PC-9 (cell line): ENCODE data around the gene LUC7L3. TPM values are rescaled to one million over a fixed set of nuclear protein-coding genes. Genes with fewer than 3 reads are reported as not detected.

Experiments used
- BruUV-seq: library from RNA; stranded (reverse); fragments of 400-500 nt; replicated peaks from 2 replicates; lab custom pipeline; 2021; lab: Mats Ljungman, UMichigan
- CTCF ChIA-PET: fragments of 300-600 bp; sonication (Branson Sonifier 250); formaldehyde crosslinking; loops from one replicate; lab custom pipeline; 2022; ENCODE audit warnings: antibody characterized with exemption; lab: Charles Lee
- POLR2A ChIA-PET: fragments of 300-600 bp; sonication (Branson Sonifier 250); formaldehyde crosslinking; loops from one replicate; lab custom pipeline; 2022; ENCODE audit warnings: antibody characterized with exemption; ENCODE audit not compliant: unreplicated experiment; lab: Charles Lee
- DNase-seq, 2 experiments: peaks; one replicate each; pipeline versions ENCODE4 v3.0.0 to v3.0.0-alpha.2; 2015 to 2022; ENCODE audit warnings: mixed read lengths in 1 of 2
- H2AFZ ChIP-seq: fragments of 200-600 bp; sonication (generic); 2 replicates; pipeline ENCODE4 v1.8.1; 2017; ENCODE audit warnings: antibody characterized with exemption
- H3F3A ChIP-seq: fragments of 200-600 bp; sonication (generic); 2 replicates; pipeline ENCODE4 v1.8.1; 2017; ENCODE audit warnings: antibody characterized with exemption, mild to moderate bottlenecking, low read depth; ENCODE audit not compliant: insufficient read depth
- H3K27ac ChIP-seq: fragments of 200-600 bp; sonication (generic); 2 replicates; pipeline ENCODE4 v1.6.1; 2016; ENCODE audit warnings: mixed run types
- H3K27me3 ChIP-seq: fragments of 200-600 bp; sonication (generic); 2 replicates; pipeline ENCODE4 v1.6.1; 2016; ENCODE audit warnings: low read depth, mixed run types; ENCODE audit not compliant: insufficient read depth
- H3K36me3 ChIP-seq: fragments of 200-600 bp; sonication (generic); 2 replicates; pipeline ENCODE4 v1.6.1; 2016; ENCODE audit warnings: low read depth, mixed run types
- H3K4me1 ChIP-seq: fragments of 200-600 bp; sonication (generic); replicated peaks from 2 replicates; pipeline ENCODE4 v1.6.1; 2016; ENCODE audit warnings: mixed run types; ENCODE audit not compliant: insufficient read depth
- H3K4me2 ChIP-seq: fragments of 200-600 bp; sonication (generic); 2 replicates; pipeline ENCODE4 v1.6.1; 2017; ENCODE audit warnings: mixed run types
- H3K4me3 ChIP-seq: fragments of 200-600 bp; sonication (generic); 2 replicates; pipeline ENCODE4 v1.6.1; 2016; ENCODE audit warnings: mixed run types
- H3K79me2 ChIP-seq: fragments of 200-600 bp; sonication (generic); 2 replicates; pipeline ENCODE4 v1.6.1; 2017; ENCODE audit warnings: low read depth, mixed run types
- H3K9me2 ChIP-seq: fragments of 200-600 bp; sonication (generic); 2 replicates; pipeline ENCODE4 v1.8.1; 2017; ENCODE audit warnings: mild to moderate bottlenecking; ENCODE audit not compliant: insufficient read depth
- H3K9me3 ChIP-seq: fragments of 200-600 bp; sonication (generic); 2 replicates; pipeline ENCODE4 v1.8.1; 2016; ENCODE audit warnings: low read depth; ENCODE audit not compliant: insufficient read depth
- H4K20me1 ChIP-seq: fragments of 200-600 bp; sonication (generic); 2 replicates; pipeline ENCODE4 v1.8.1; 2017; ENCODE audit not compliant: insufficient read depth
- CTCF ChIP-seq: fragments of 200-600 bp; sonication (generic); conservative IDR thresholded peaks from 2 replicates; pipeline ENCODE4 v1.6.1; 2017; ENCODE audit warnings: mixed run types, antibody characterized with exemption, mild to moderate bottlenecking, moderate library complexity
- EZH2 ChIP-seq: fragments of 200-600 bp; sonication (generic); IDR thresholded peaks from 2 replicates; pipeline ENCODE4 v1.8.0; 2017; ENCODE audit warnings: antibody characterized with exemption, low read depth
- intact Hi-C: fragments of 100-400 bp; cut with micrococcal nuclease; formaldehyde crosslinking; loops from one replicate; pipeline ENCODE4 v1.10.0; 2022; ENCODE audit not compliant: unreplicated experiment
- total RNA-seq: library from RNA; stranded (reverse); gene quantifications from 2 replicates; pipeline ENCODE4 v1.2.3, GENCODE V29; 2021

Gene LUC7L3
- total RNA-seq, 1 experiment from 2014 or later: 147 TPM

- POLR2A ChIA-PET: no interaction called here
- CTCF ChIA-PET: no interaction called here
- no peak for DNase-seq
Measured at GRCh38 chr17:50676065-50676975, 43.1 kb upstream of the LUC7L3 start.

GRCh38 chr17:50677851-50678375 is 41.5 kb upstream of the LUC7L3 start:
- H3K4me1 ChIP-seq: peaks cover 2% of the 10 kb centered on the region; the same call in 1 of the 2 replicates
- DNase-seq: no peak
- POLR2A ChIA-PET: no interaction called here
- no TSS peak for BruUV-seq
- peaks cover 80% of the 10 kb centered on the region for H3F3A ChIP-seq
- H2AFZ ChIP-seq: no peak overlapping the region
- no peak overlapping the region for H3K4me2 ChIP-seq
- H3K9me2 ChIP-seq: no peaks in the 10 kb centered on the region
- no peaks in the 10 kb centered on the region for H4K20me1 ChIP-seq
- H3K9me3 ChIP-seq: no peaks in the 10 kb centered on the region
- no peak overlapping the region for H3K4me3 ChIP-seq
- TF ChIP-seq EZH2 (no peak), CTCF (no peak)
- H3K27me3 ChIP-seq: no peaks in the 10 kb centered on the region
- H3K36me3 ChIP-seq: peaks cover 80% of the 10 kb centered on the region
- CTCF ChIA-PET: no interaction called here
- no peaks in the 10 kb centered on the region for H3K79me2 ChIP-seq
- intact Hi-C loops: no loop called here
- no peak overlapping the region for H3K27ac ChIP-seq

More at GRCh38 chr17:50676065-50676975, 43.1 kb upstream of the LUC7L3 start:
- H2AFZ ChIP-seq: no peak overlapping the region
- no peak overlapping the region for H3K27ac ChIP-seq
- H3K36me3 ChIP-seq: peaks cover 79% of the 10 kb centered on the region
- H3K4me2 ChIP-seq: no peak overlapping the region
- H3K4me1 ChIP-seq: peaks cover 9% of the 10 kb centered on the region
- H3K79me2 ChIP-seq: no peaks in the 10 kb centered on the region
- no peak for TF ChIP-seq EZH2
- no peak for TF ChIP-seq CTCF
- H3K27me3 ChIP-seq: no peaks in the 10 kb centered on the region
- H3K4me3 ChIP-seq: no peak overlapping the region
- H3F3A ChIP-seq: peaks cover 83% of the 10 kb centered on the region
- H4K20me1 ChIP-seq: no peaks in the 10 kb centered on the region
- H3K9me3 ChIP-seq: no peaks in the 10 kb centered on the region
- intact Hi-C loops: no loop called here
- H3K9me2 ChIP-seq: no peaks in the 10 kb centered on the region
- BruUV-seq: no TSS peak

GRCh38 chr17:50679008-50679544 is 40.3 kb upstream of the LUC7L3 start:
- no peak overlapping the region for H3K4me3 ChIP-seq
- ChIA-PET CTCF (no interaction called here), POLR2A (no interaction called here)
- DNase-seq: no peak
- H3K79me2 ChIP-seq: no peaks in the 10 kb centered on the region
- peaks cover 83% of the 10 kb centered on the region for H3F3A ChIP-seq
- H3K9me3 ChIP-seq: no peaks in the 10 kb centered on the region
- BruUV-seq: no TSS peak
- peaks cover 75% of the 10 kb centered on the region for H3K36me3 ChIP-seq
- no peaks in the 10 kb centered on the region for H3K27me3 ChIP-seq
- H4K20me1 ChIP-seq: no peaks in the 10 kb centered on the region
- H2AFZ ChIP-seq: no peak overlapping the region
- no peaks in the 10 kb centered on the region for H3K9me2 ChIP-seq
- peaks cover 14% of the 10 kb centered on the region for H3K4me1 ChIP-seq
- no peak overlapping the region for H3K27ac ChIP-seq
- intact Hi-C loops: no loop called here
- no peak overlapping the region for H3K4me2 ChIP-seq
- TF ChIP-seq EZH2 (no peak), CTCF (no peak)
